Stimulated activated CD8-positive, alpha-beta memory T cell treated with anti-CD3 and anti-CD28 coated beads, Interleukin-12 subunit alpha, Interleukin-12 subunit beta, amount 100 ng/mL, for 4 hours (primary cell): Measurements from ENCODE around the gene PGLYRP2.
"Not testable (repeated sequence)": the region's sequence is repeated elsewhere in the genome, so short reads cannot be mapped to it uniquely, and the experiment has no call there.

Source experiments
- DNase-seq: peaks from one replicate; pipeline ENCODE4 v3.0.0-alpha.2; 2020; ENCODE audit warnings: low read depth

PGLYRP2 gene

GRCh38 chr19:15488489-15489226, 9.4 kb upstream of the PGLYRP2 start:
- no peak for DNase-seq

- no peak for DNase-seq
These were observed 7.7 kb upstream of the PGLYRP2 start for GRCh38 chr19:15487038-15487437.

- DNase-seq, result not testable (repeated sequence)
These were observed 6.5 kb upstream of the PGLYRP2 start for GRCh38 chr19:15485768-15486167.

- not testable (repeated sequence) for DNase-seq
These were observed 1.7 kb upstream of the PGLYRP2 start for GRCh38 chr19:15480996-15481395.

- no peak for DNase-seq
These were observed 3.0 kb downstream of the PGLYRP2 start for GRCh38 chr19:15476325-15476724.

GRCh38 chr19:15475611-15476010, 3.7 kb downstream of the PGLYRP2 start:
- DNase-seq, result no peak

- no peak for DNase-seq
These were observed 4.1 kb downstream of the PGLYRP2 start for GRCh38 chr19:15475169-15475568.

- DNase-seq, result not testable (repeated sequence)
These were observed 5.5 kb downstream of the PGLYRP2 start for GRCh38 chr19:15473821-15474220.

GRCh38 chr19:15471639-15472101, 7.6 kb downstream of the PGLYRP2 start:
- DNase-seq, result no peak

- DNase-seq, result no peak
These were observed 9.6 kb downstream of the PGLYRP2 start for GRCh38 chr19:15469513-15470297.

- DNase-seq, result no peak
These were observed 10.4 kb downstream of the PGLYRP2 start for GRCh38 chr19:15468675-15469512.

- DNase-seq, result no peak
These were observed 11.5 kb downstream of the PGLYRP2 start for GRCh38 chr19:15467734-15468214.

GRCh38 chr19:15466851-15467733, 12.2 kb downstream of the PGLYRP2 start:
- DNase-seq, result no peak

GRCh38 chr19:15464394-15465385, 14.6 kb downstream of the PGLYRP2 start, which contains the start of gene RASAL3:
RASAL3 (minus strand) TSS chr19:15464544; CDS start chr19:15464358, 186 bp downstream.
- peak; percentile 51 for DNase-seq

- peak; percentile 59 for DNase-seq
These were observed 15.4 kb downstream of the PGLYRP2 start for GRCh38 chr19:15463861-15464371.

GRCh38 chr19:15461694-15462093, 17.6 kb downstream of the PGLYRP2 start:
- DNase-seq, result no peak

GRCh38 chr19:15457701-15458484, 21.4 kb downstream of the PGLYRP2 start:
- DNase-seq, result no peak

GRCh38 chr19:15456871-15457700, 22.2 kb downstream of the PGLYRP2 start:
- DNase-seq, result no peak
